ENCODE results near the gene GSPT1.
"Not testable (repeated sequence)": the region's sequence is repeated elsewhere in the genome, so short reads cannot be mapped to it uniquely, and the experiment has no call there.

Gene GSPT1

DNA sequence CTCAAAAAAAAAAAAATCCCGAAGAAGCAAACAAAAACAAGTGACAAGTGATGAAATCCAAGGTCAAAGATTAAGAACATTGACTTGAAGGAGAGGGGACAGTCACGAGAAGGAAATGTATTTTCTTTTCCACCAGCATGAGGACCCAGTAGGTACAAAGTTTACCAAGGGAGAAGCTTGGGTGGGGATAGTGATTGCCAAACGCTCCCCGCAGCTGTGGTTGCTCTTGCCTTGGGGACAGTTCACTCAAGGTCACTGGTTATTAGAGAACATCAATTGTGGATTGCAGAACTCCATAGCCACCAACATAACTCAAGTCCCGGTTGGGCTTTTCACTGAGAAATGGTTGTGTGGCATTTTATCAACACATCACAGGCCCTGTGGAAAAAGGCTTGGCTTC lies 91.4 kb downstream of the GSPT1 start:
- no peak overlapping the region for H3K9ac ChIP-seq (ENCODE audit: low read depth, low read length, poor library complexity, severe bottlenecking)
- no peaks in the 10 kb centered on the region for H3K9me3 ChIP-seq (ENCODE audit: insufficient read depth, low read depth, low read length)
- no peak for TF ChIP-seq EZH2phosphoT487 (IDR thresholded peaks at IDR 0.05; ENCODE audit: borderline replicate concordance)
- TF ChIP-seq CTCF (conservative IDR thresholded peaks at IDR 0.05; ENCODE audit: low read length), result no peak
- no peaks in the 10 kb centered on the region for H3K9me2 ChIP-seq (replicated peaks; ENCODE audit: low read depth, low read length)
- H3K4me1 ChIP-seq (ENCODE audit: insufficient read depth, low read length, poor library complexity, severe bottlenecking), result no peaks in the 10 kb centered on the region
- no peaks in the 10 kb centered on the region for H3K79me2 ChIP-seq (ENCODE audit: insufficient read depth, low read length)
- H3K4me2 ChIP-seq (ENCODE audit: low read depth, low read length, poor library complexity, severe bottlenecking), result no peak overlapping the region
- no peaks in the 10 kb centered on the region for H3K36me3 ChIP-seq (ENCODE audit: insufficient read depth, low read length)
- no peaks in the 10 kb centered on the region for H4K20me1 ChIP-seq (ENCODE audit: insufficient read depth, low read length, poor library complexity, severe bottlenecking)
- no peak overlapping the region for H2AFZ ChIP-seq (ENCODE audit: low read length)
- no peaks in the 10 kb centered on the region for H3K27me3 ChIP-seq (ENCODE audit: insufficient read depth, low read length, poor library complexity, severe bottlenecking)
- no peaks in the 10 kb centered on the region for H3F3A ChIP-seq (ENCODE audit: low read depth)
- no peak overlapping the region for H3K4me3 ChIP-seq (ENCODE audit: low read length, poor library complexity, severe bottlenecking)

DNA sequence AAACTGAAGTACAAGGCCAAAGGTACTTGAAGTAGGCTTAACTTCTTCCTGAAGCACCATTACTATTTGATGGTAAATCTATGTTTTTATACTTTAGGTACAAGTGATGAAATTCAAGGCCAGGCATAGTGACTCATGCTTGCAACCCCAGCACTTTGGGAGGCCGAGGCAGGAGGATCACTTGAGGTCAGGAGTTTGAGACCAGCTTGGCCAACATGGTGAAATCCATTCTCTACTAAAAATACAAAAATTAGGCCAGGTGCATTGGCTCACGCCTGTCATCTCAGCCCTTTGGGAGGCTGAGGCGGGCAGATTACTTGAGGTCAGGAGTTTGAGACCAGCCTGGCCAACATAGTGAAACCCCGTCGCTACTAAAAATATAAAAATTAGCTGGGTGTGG lies 92.1 kb downstream of the GSPT1 start:
- H3K4me3 ChIP-seq (ENCODE audit: low read length, poor library complexity, severe bottlenecking); H3K4me1 ChIP-seq (ENCODE audit: insufficient read depth, low read length, poor library complexity, severe bottlenecking); H3K4me2 ChIP-seq (ENCODE audit: low read depth, low read length, poor library complexity, severe bottlenecking); H3K36me3 ChIP-seq (ENCODE audit: insufficient read depth, low read length); H3K9ac ChIP-seq (ENCODE audit: low read depth, low read length, poor library complexity, severe bottlenecking); H3F3A ChIP-seq (ENCODE audit: low read depth); H2AFZ ChIP-seq (ENCODE audit: low read length); H3K9me3 ChIP-seq (ENCODE audit: insufficient read depth, low read depth, low read length); H3K27me3 ChIP-seq (ENCODE audit: insufficient read depth, low read length, poor library complexity, severe bottlenecking); H3K79me2 ChIP-seq (ENCODE audit: insufficient read depth, low read length); H3K9me2 ChIP-seq (replicated peaks; ENCODE audit: low read depth, low read length); H4K20me1 ChIP-seq (ENCODE audit: insufficient read depth, low read length, poor library complexity, severe bottlenecking): not testable (repeated sequence)

- Histone ChIP-seq H3K36me3 (ENCODE audit: insufficient read depth, low read length) (no peaks in the 10 kb centered on the region), H3K4me3 (ENCODE audit: low read length, poor library complexity, severe bottlenecking) (no peak overlapping the region), H3F3A (ENCODE audit: low read depth) (no peaks in the 10 kb centered on the region), H3K79me2 (ENCODE audit: insufficient read depth, low read length) (no peaks in the 10 kb centered on the region), H4K20me1 (ENCODE audit: insufficient read depth, low read length, poor library complexity, severe bottlenecking) (no peaks in the 10 kb centered on the region), H3K9me2 (replicated peaks; ENCODE audit: low read depth, low read length) (no peaks in the 10 kb centered on the region), H3K27me3 (ENCODE audit: insufficient read depth, low read length, poor library complexity, severe bottlenecking) (no peaks in the 10 kb centered on the region), H3K9ac (ENCODE audit: low read depth, low read length, poor library complexity, severe bottlenecking) (no peak overlapping the region), H3K4me1 (ENCODE audit: insufficient read depth, low read length, poor library complexity, severe bottlenecking) (no peaks in the 10 kb centered on the region), H2AFZ (ENCODE audit: low read length) (no peak overlapping the region), H3K4me2 (ENCODE audit: low read depth, low read length, poor library complexity, severe bottlenecking) (no peak overlapping the region), H3K9me3 (ENCODE audit: insufficient read depth, low read depth, low read length) (no peaks in the 10 kb centered on the region)
- TF ChIP-seq EZH2phosphoT487 (IDR thresholded peaks at IDR 0.05; ENCODE audit: borderline replicate concordance), result no peak
- TF ChIP-seq CTCF (conservative IDR thresholded peaks at IDR 0.05; ENCODE audit: low read length), result no peak
These were observed 96.0 kb downstream of the GSPT1 start for GRCh38 chr16:11819798-11820197.

DNA sequence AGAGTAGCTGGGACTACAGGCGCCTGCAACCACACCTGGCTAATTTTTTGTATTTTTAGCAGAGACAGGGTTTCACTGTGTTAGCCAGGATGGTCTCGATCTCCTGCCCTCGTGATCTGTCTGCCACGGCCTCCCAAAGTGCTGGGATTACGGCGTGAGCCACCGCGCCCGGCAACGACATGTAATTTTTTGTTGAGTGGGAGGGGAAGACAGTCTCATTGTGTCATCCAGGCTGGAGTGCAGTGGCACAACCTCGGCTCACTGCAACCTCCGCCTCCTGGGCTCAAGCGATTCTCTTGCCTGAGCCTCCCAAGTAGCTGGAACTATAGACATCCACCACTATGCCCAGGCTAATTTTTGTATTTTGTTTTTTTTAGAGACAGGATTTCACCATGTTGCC lies 96.8 kb downstream of the GSPT1 start:
- H3K4me3 ChIP-seq (ENCODE audit: low read length, poor library complexity, severe bottlenecking); H3K9me2 ChIP-seq (replicated peaks; ENCODE audit: low read depth, low read length); H3F3A ChIP-seq (ENCODE audit: low read depth); H3K27me3 ChIP-seq (ENCODE audit: insufficient read depth, low read length, poor library complexity, severe bottlenecking); H3K4me1 ChIP-seq (ENCODE audit: insufficient read depth, low read length, poor library complexity, severe bottlenecking); H3K4me2 ChIP-seq (ENCODE audit: low read depth, low read length, poor library complexity, severe bottlenecking); H3K79me2 ChIP-seq (ENCODE audit: insufficient read depth, low read length); H3K9me3 ChIP-seq (ENCODE audit: insufficient read depth, low read depth, low read length); H3K36me3 ChIP-seq (ENCODE audit: insufficient read depth, low read length); H3K9ac ChIP-seq (ENCODE audit: low read depth, low read length, poor library complexity, severe bottlenecking); H4K20me1 ChIP-seq (ENCODE audit: insufficient read depth, low read length, poor library complexity, severe bottlenecking); H2AFZ ChIP-seq (ENCODE audit: low read length): not testable (repeated sequence)
